Measurements from ENCODE around the gene TRMT1. TPM values are rescaled to one million over a fixed set of nuclear protein-coding genes. Genes with fewer than 3 reads are reported as not detected.
A peak's percentile ranks its signal among the peaks of the same experiment; 100 is the strongest.

TRMT1 gene
- total and polyA plus RNA-seq, 2 of the 8 experiments (the other 6 are each of a cell fraction or from before 2014, with no cell fraction given): 77.4 to 99.3 TPM

DNA sequence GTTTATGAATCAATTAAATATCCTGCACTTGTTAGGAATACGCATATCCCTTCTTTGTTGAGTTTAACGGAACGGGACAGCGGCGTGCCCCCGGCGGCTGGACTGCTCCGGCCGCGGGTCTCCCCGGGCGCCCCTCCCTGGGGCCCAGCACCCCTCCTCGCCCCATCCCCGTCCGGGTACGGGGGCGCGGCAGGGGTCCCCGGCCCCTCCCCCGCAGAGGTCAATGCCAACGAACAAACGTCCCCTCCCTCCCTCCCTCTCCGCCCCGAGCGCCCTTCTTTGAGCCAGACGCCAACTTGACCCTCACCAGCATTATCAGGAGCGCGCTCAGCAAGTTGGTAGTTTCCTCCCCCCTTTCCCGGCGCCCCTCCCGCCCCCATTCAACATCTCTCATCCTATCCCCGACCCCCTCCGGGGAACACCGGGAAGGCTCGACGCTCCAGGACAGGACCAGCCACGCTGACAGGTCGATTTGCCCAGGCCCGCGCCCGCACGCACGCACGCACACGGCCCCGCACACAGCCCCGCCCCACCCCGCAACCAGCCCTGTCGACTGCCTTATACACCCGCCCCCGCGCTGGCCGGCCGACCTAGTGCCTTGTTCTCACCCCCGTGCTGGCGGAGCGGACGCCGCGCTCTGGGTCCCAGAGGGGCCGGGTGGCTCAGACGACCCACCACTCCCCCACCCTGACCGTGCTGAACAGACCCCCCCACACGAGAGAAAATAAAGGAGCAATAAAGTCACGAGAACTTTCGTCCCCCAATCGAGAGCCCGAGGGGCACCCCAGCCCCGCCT, 18.9 kb downstream of the TRMT1 start:
- H3K4me3 ChIP-seq (ENCODE audit: extremely low read depth in 1 of 4, insufficient read depth in 2 of 4, low read depth in 3 of 4, low read length in 4 of 4): peak overlapping the region in 1 of 4 experiments; percentile 58; a peak in 2 of 8 replicates
- H4K8ac ChIP-seq (ENCODE audit: extremely low read depth, insufficient read depth, low read length): no peak overlapping the region; the same call in 1 of the 2 replicates
- WGBS, 2 experiments (ENCODE audit: extremely low coverage in 1 of 2, insufficient coverage in 1 of 2, insufficient read length in 1 of 2, insufficient replicate concordance in 2 of 2, low coverage in 1 of 2, low lambda C conversion rate in 2 of 2, missing lambda C conversion rate in 1 of 2): 7% methylated on average over 7 of the region's 69 CpGs; no CpG with 5 or more reads in 1 of the 2 experiments
- H3K9me3 ChIP-seq (ENCODE audit: insufficient read depth in 2 of 2, low read depth in 1 of 2, low read length in 1 of 2): no peaks in the 10 kb centered on the region
- H3K79me1 ChIP-seq (ENCODE audit: low read depth, low read length): no peaks in the 10 kb centered on the region
- H4K91ac ChIP-seq (replicated peaks; ENCODE audit: insufficient read length, low read length): no peak overlapping the region
- no peak overlapping the region for H3K23ac ChIP-seq (ENCODE audit: insufficient read length)
- no peak overlapping the region for H3K18ac ChIP-seq (ENCODE audit: extremely low read depth, low read length)
- H2AK5ac ChIP-seq (ENCODE audit: low read depth, low read length): no peak overlapping the region
- peaks cover 6% of the 10 kb centered on the region; the same call in 1 of the 2 replicates for H3K23me2 ChIP-seq (ENCODE audit: low read depth, low read length)
- no peak for FAIRE-seq
- H3K56ac ChIP-seq (replicated peaks; ENCODE audit: insufficient read length, low read depth, low read length): no peak overlapping the region
- H4K20me1 ChIP-seq (replicated peaks in 1 of 2; ENCODE audit: control insufficient read depth in 1 of 2, insufficient read depth in 2 of 2, low read length in 2 of 2): peaks cover 2 to 16% of the 10 kb centered on the region in 2 experiments
- no peak overlapping the region for H2BK12ac ChIP-seq (ENCODE audit: low read depth, low read length)
- H3K4me2 ChIP-seq (ENCODE audit: insufficient read depth in 1 of 2, low read depth in 2 of 2, low read length in 2 of 2): peak overlapping the region; percentile 28 to 85
- H3K36me3 ChIP-seq (ENCODE audit: control insufficient read depth in 2 of 4, insufficient read depth in 4 of 4, low read length in 3 of 4): no peaks in the 10 kb centered on the region
- H3K4me1 ChIP-seq (replicated peaks in 1 of 4; ENCODE audit: control insufficient read depth in 3 of 4, insufficient read depth in 4 of 4, low read length in 3 of 4): peaks cover 0 to 23% (median 10%) of the 10 kb centered on the region in 4 experiments; a peak in 5 of 7 replicates
- no peak overlapping the region for H2BK5ac ChIP-seq (ENCODE audit: low read depth, low read length)
- TF ChIP-seq EP300 (IDR thresholded peaks at IDR 0.05; ENCODE audit: borderline replicate concordance in 1 of 2, low read depth in 2 of 2, low read length in 2 of 2) (no peak), RNF2 (IDR thresholded peaks at IDR 0.05; ENCODE audit: borderline replicate concordance, low read depth, low read length, missing control alignments, poor library complexity, severe bottlenecking) (peak; percentile 12)
- H3K14ac ChIP-seq (ENCODE audit: insufficient read length): no peak overlapping the region
- peak in 1 of 2 experiments; percentile 62 for DNase-seq (ENCODE audit: low read depth in 1 of 2, low spot score in 2 of 2)
- POLR2A ChIA-PET (ENCODE audit: partially characterized antibody): interaction anchor here (1.6 to 1.8 kb wide), 2 partner anchors 84 to 207 kb away, joined by 4 to 7 read pairs; partner anchors contain the start of gene GCDH
- H3K4ac ChIP-seq (replicated peaks; ENCODE audit: insufficient read length, low read depth, low read length): no peak overlapping the region
- H4K5ac ChIP-seq (ENCODE audit: insufficient read length, low read depth, low read length): no peak overlapping the region
- no peak overlapping the region for H2AFZ ChIP-seq (ENCODE audit: low read length)
- no peak overlapping the region for H3K27ac ChIP-seq (ENCODE audit: low read depth, low read length)
- no peak overlapping the region for H2BK20ac ChIP-seq (ENCODE audit: low read length)
- H3K9ac ChIP-seq (replicated peaks in 1 of 4; ENCODE audit: extremely low read depth in 1 of 4, low read depth in 3 of 4, low read length in 3 of 4): no peak overlapping the region
- no peak overlapping the region for H2BK120ac ChIP-seq (replicated peaks; ENCODE audit: low read depth, low read length)
- no peak overlapping the region for H2BK15ac ChIP-seq (ENCODE audit: low read length)
- peaks cover 33 to 92% (median 75%) of the 10 kb centered on the region in 4 experiments for H3K27me3 ChIP-seq (replicated peaks in 1 of 4; ENCODE audit: control insufficient read depth in 3 of 4, extremely low read depth in 1 of 4, insufficient read depth in 3 of 4, low read length in 3 of 4)
- no peaks in the 10 kb centered on the region for H3K79me2 ChIP-seq (ENCODE audit: control insufficient read depth in 1 of 2, insufficient read depth in 2 of 2, low read length in 2 of 2)
- CTCF ChIA-PET (ENCODE audit: partially characterized antibody): interaction anchor here (4.2 to 48.8 kb wide), 5 partner anchors 19 to 119 kb away, joined by 38 to 1145 read pairs (median 141); no protein-coding TSS in a partner anchor

Data from H1 (cell line).